WI38 (cell line): ENCODE results near the gene RCL1.

Experiments
- H3K4me3 ChIP-seq: 2 replicates; pipeline ENCODE4 v1.5.1; 2011; ENCODE audit warnings: low read depth, mild to moderate bottlenecking, control low read depth, low read length
- TF ChIP-seq, protein P1 (sequence below): IDR thresholded peaks from 2 replicates; pipeline ENCODE4 v1.5.1; 2012; ENCODE audit warnings: low read depth, mild to moderate bottlenecking, control low read depth, low read length

The RCL1 gene

DNA sequence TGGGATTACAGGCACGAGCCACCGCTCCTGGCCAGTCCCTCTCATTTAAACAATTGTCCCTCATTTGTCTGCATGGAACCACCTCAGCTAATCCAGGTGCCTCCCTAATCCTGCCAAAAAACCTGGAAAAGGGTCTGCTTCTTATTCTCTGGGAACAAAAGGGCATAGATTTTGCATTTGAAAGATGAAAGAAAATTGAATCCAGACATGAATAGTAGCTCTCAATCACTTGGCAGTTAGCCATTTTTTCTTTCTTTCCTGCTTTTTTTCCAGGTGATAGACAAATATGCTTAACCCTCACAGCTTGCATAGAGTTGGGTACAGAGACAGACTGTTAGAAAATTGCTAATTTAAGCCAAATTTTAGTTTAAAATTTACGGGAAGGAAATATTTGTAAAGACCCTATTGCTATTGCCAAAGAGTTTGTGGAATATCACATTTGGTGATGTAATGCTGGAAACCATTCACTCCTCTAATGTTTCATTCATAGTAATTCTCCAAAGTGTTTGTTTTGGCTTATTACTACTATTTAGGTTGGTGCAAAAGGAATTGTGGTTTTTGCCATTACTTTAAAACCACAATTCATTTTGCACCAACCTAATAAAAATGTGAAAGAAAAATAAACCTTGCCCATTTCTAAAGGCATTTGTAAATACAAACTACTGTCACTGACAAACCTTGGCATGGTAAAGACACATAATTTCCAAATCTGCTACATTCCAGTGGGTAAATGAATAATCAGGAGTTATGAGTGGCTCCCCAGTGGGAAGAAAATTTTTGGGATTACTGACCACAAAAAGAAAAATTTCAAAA is 111.8 kb downstream of the RCL1 start:
- H3K4me3 ChIP-seq: no peak overlapping the region
- TF ChIP-seq, protein P1, sequence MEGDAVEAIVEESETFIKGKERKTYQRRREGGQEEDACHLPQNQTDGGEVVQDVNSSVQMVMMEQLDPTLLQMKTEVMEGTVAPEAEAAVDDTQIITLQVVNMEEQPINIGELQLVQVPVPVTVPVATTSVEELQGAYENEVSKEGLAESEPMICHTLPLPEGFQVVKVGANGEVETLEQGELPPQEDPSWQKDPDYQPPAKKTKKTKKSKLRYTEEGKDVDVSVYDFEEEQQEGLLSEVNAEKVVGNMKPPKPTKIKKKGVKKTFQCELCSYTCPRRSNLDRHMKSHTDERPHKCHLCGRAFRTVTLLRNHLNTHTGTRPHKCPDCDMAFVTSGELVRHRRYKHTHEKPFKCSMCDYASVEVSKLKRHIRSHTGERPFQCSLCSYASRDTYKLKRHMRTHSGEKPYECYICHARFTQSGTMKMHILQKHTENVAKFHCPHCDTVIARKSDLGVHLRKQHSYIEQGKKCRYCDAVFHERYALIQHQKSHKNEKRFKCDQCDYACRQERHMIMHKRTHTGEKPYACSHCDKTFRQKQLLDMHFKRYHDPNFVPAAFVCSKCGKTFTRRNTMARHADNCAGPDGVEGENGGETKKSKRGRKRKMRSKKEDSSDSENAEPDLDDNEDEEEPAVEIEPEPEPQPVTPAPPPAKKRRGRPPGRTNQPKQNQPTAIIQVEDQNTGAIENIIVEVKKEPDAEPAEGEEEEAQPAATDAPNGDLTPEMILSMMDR: no peak

GRCh38 chr9:4905135-4905490 is 112.4 kb downstream of the RCL1 start:
- TF ChIP-seq, protein P1: no peak
- no peak overlapping the region for H3K4me3 ChIP-seq
